HG03066 (cell line): Measurements from ENCODE around the gene GAS5.
"Not testable (repeated sequence)": the region's sequence is repeated elsewhere in the genome, so short reads cannot be mapped to it uniquely, and the experiment has no call there.

ENCODE experiments used
- ATAC-seq: cut with Tn5 transposase; IDR thresholded peaks from one replicate; pipeline ENCODE4 v1.9.1; 2021; ENCODE audit warnings: low read depth; ENCODE audit not compliant: unreplicated experiment

GAS5 gene

GRCh38 chr1:173867753-173868265, at the start of gene GAS5:
TSS of gene GAS5 (minus strand) at chr1:173867989.
- peak; percentile 66 for ATAC-seq

GRCh38 chr1:173917149-173917548, 49.4 kb upstream of the GAS5 start, which contains the start of gene SERPINC1:
TSS of gene SERPINC1 (minus strand) at chr1:173917327. CDS start at chr1:173917259, 68 bp downstream.
- no peak for ATAC-seq

- ATAC-seq = no peak
Measured at GRCh38 chr1:173916667-173917066, 48.9 kb upstream of the GAS5 start.

GRCh38 chr1:173915596-173915995, 47.8 kb upstream of the GAS5 start:
- ATAC-seq = no peak

- no peak for ATAC-seq
Measured at GRCh38 chr1:173914366-173914871, 46.6 kb upstream of the GAS5 start.

GRCh38 chr1:173913111-173913510, 45.3 kb upstream of the GAS5 start:
- ATAC-seq = no peak

- ATAC-seq = no peak
Measured at GRCh38 chr1:173903827-173904531, 36.2 kb upstream of the GAS5 start.

GRCh38 chr1:173900992-173901391, 33.2 kb upstream of the GAS5 start:
- no peak for ATAC-seq

- no peak for ATAC-seq
Measured at GRCh38 chr1:173900427-173900826, 32.6 kb upstream of the GAS5 start.

- no peak for ATAC-seq
Measured at GRCh38 chr1:173894189-173894588, 26.4 kb upstream of the GAS5 start.

- no peak for ATAC-seq
Measured at GRCh38 chr1:173893611-173894010, 25.8 kb upstream of the GAS5 start.

- no peak for ATAC-seq
Measured at GRCh38 chr1:173889885-173890284, 22.1 kb upstream of the GAS5 start.

GRCh38 chr1:173888749-173889148, 21.0 kb upstream of the GAS5 start:
- ATAC-seq = no peak

- no peak for ATAC-seq
Measured at GRCh38 chr1:173887627-173888026, 19.8 kb upstream of the GAS5 start.

GRCh38 chr1:173886746-173887611, 19.2 kb upstream of the GAS5 start:
- ATAC-seq = no peak

GRCh38 chr1:173884701-173885100, 16.9 kb upstream of the GAS5 start:
- no peak for ATAC-seq

- not testable (repeated sequence) for ATAC-seq
Measured at GRCh38 chr1:173881117-173881516, 13.3 kb upstream of the GAS5 start.

GRCh38 chr1:173878251-173878650, 10.5 kb upstream of the GAS5 start:
- no peak for ATAC-seq

- no peak for ATAC-seq
Measured at GRCh38 chr1:173876732-173877131, 8.9 kb upstream of the GAS5 start.

GRCh38 chr1:173871500-173871899, 3.7 kb upstream of the GAS5 start:
- ATAC-seq = no peak

- ATAC-seq = no peak
Measured at GRCh38 chr1:173871091-173871490, 3.3 kb upstream of the GAS5 start.
